GM21723 (cell line): ENCODE data around the gene FBLN5.

Experiments
- ATAC-seq: cut with Tn5 transposase; IDR thresholded peaks from one replicate; pipeline ENCODE4 v1.9.1; 2021; ENCODE audit warnings: mild to moderate bottlenecking, moderate library complexity; ENCODE audit not compliant: unreplicated experiment

FBLN5 gene

GRCh38 chr14:91835920-91836843 lies 111.3 kb downstream of the FBLN5 start:
- peak; percentile 55 for ATAC-seq

- peak; percentile 36 for ATAC-seq
Observed at GRCh38 chr14:91835197-91835919, 112.1 kb downstream of the FBLN5 start.

- no peak for ATAC-seq
Observed at GRCh38 chr14:91834571-91834970, 112.9 kb downstream of the FBLN5 start.

GRCh38 chr14:91831337-91831736 lies 116.2 kb downstream of the FBLN5 start:
- ATAC-seq: no peak

GRCh38 chr14:91830777-91831176 lies 116.7 kb downstream of the FBLN5 start:
- peak; percentile 81 for ATAC-seq

- ATAC-seq: no peak
Observed at GRCh38 chr14:91829511-91829910, 118.0 kb downstream of the FBLN5 start.

GRCh38 chr14:91827746-91828145 lies 119.7 kb downstream of the FBLN5 start:
- no peak for ATAC-seq
